COR-L47 (cell line): ENCODE measurements around the gene PTK6.
A peak's percentile ranks its signal among the peaks of the same experiment; 100 is the strongest.

Experiments
- DNase-seq: peaks from one replicate; lab custom pipeline; 2025; lab: John Stamatoyannopoulos, UW

The PTK6 gene

DNA sequence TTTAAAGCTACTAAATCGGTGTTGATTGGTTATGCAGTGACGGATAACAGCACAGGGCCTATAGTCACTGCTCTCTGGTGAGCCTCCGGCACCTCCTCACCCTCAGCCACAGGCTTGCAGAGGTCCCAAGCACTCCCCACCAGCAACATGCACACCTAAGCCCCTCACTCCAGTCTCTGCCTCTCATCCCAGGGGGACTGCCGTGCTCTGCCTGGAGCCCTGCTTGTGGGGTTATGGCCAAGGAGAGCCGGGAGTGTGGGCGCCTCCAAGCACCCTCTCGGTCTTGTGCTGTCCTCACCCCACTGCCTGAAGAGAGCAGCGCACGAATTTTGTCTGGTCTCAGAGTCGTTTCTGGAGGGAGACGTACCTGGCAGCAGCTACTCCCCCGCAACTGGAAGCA lies 31.5 kb downstream of the PTK6 start:
- DNase-seq: no peak

DNA sequence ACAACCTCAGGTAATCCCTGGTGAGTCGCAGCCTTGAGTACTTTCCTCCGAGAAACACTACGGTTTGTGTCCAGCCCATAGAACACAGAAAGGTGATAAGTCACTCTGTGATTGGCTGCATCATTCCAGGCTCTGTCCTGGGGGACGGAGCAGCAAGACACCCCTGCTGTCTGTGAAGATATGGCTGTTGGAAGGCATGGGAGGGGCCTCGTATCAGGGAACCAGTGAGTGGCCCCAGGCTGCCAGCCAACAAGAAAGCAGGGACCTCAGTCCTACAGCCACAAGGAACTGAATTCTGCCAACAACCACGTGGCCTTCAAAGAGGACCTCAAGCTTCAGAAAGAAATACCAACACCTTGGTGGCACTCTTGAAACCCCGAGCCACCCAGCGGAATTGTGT lies 31.9 kb downstream of the PTK6 start:
- no peak for DNase-seq

DNA sequence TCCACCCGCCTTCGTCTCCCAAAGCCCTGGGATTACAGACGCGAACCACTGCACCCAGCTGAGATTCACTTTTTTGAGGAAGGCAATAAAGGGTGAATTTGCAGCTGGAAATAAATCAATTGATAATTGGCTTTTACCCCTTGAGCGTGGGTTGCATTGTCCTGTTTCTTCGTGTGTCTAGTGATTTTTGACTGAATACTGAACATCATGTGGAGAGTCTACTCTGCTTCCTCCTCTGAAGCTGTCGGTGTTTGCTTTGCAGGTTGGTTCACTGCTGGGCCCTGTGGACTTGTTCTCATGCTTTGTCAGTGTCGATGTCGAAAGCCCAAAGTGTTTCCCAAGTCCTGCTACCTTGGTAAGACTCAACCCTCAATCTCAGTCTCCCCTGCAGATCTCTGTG lies 32.5 kb downstream of the PTK6 start:
- no peak for DNase-seq

DNA sequence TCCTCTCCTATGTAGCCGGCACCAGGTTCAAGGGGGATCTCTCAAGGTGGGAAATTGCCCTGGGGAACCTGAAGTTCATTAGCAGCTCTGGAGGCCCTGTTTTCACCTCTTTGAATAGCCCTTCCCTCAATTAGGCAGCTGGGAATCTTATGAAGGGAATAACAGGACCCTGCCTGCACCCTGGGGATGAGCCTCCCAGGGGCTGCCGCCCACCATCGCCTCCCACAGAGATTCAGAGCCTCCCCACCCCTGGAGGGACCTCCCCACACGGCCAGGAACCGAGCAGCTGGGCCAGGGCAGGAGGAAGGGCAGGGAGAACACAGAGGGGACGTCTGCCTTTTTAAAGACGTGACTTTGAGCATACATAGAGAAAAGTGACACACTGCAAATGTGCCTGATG lies 33.7 kb downstream of the PTK6 start:
- DNase-seq: peak; percentile 45

DNA sequence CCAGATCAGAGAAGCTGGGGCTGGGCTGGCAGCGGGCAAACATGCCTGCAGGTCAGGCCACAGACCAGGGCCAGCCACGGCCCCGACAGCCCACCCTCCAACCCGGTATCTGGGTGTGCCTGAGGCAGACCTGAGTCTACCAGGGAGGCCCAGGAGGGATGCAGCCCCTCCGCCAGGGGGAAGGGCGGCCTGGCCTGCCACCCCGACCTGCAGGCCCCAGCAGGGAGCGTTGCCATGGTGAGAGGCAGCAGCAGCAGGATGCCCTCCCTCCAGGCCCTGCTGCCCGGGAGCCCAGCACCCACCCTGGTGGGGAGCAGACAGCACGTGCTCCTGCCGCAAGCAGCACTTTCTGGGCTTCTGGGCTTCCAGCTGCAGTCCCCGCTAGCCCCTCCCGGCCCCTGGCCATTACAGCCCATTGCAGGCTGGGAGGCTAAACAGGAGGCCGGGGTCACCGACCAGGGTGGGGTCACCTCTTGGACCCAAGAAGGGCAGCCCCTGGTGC lies 34.5 kb downstream of the PTK6 start:
- peak; percentile 94 for DNase-seq

GRCh38 chr20:63501818-63502670 lies 35.1 kb downstream of the PTK6 start:
- peak; percentile 86 for DNase-seq

DNA sequence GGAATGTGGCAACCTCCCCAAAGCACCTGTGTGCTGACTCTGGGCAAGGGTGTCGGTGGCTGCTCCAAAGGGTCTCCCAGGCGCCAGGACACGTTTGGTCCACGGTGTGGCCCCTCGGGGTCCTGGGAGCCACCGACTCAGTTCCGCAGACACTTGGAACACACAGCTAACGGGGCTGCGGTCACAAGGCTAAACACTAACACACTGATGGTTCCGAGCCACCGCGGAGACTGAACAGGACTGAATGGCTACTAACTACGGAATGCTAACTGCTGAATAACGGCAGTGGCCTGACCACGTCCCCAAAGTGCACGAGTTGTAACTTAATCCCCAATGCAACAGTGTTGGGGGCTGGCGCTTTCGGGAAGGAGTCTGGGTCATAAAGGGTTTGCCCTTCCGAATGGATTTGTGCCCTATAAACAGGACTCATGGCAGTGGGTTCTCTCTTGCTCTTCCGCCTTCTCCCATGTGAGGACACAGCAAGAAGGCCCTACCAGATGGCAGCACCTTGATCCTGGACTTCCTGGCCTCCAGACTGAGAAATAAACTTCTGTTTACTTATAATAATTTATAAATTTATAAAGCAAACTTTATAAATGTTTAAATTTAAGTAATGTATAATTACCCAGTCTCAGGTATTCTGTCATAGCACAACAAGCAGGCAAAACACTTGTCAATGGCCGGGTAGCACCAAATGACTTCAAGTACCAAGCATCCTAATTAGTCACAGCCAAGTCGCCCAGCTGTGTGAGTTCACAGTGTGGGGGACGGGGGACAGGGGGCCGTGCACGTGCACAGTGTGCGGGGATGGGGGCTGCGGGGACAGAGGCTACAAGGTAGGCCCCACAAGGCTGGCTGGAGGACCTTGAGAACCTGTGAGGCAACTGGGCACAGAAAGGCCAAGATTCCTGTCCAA lies 36.0 kb downstream of the PTK6 start:
- DNase-seq: no peak

DNA sequence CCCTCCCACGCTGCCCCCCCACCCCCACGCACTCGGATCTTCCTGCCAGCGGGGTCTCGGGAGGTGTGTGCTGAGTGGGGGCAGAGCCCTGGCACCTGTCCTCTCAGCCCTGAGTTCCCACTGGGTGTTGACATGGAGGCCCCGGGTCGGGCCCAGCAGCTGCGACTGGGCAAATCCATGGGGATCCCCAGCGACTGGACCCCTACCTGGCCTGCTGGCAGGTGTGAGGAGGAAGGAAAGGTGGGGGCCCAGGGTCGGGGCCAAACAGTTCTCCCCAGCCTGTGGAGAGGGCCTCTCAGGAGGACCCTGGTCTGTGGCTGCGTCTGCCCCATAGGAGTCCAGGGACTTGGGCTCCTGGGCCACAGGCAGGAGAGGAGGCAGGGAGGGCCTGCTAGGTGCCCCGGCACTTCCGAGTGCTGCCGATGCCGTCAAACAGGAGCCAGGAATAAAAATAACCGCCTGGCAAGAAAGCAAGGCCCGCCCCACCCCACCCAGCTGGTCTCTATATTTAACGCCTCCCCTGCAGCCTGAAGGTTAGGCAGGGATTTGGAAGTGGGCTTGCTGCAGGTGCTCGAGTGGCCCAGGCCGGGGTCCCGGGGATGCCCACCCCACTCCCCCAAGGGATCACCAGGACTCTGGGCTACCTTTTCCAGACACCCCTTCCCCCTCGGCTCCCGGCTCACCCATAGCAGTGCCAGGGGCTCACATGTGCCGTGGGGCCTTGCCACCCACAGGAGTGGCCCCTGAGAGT lies 36.9 kb downstream of the PTK6 start:
- no peak for DNase-seq

DNA sequence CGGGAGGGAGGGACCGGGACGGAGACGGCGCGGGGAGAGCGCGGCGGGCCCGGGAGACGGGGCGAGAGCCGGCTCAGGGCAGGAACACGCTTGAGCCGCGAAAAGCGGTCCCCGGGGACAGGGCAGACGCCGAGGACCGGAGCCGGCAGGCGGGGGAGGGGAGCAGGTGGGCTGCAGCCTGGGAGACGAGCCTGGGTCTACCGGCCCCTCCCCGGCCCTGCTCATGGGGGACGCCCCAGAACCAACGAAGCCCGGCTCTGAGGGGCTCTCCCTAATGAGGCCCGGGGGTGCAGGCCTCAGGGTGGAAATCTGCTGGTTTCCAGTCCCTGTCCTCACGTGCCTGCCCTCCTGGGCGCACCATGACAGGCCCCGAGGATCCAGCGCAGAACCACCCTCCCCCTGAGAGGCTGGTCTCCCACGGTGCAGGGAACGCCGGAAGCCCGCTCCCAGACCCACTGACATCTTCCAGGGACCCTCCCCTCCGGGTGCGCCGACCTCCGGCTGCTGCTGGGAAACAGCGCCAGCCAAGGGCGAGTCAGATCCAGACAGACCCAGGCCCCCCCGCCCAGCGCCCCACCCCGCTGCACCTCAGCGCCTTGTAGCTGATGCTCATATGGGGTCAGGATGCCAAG lies 37.7 kb downstream of the PTK6 start:
- no peak for DNase-seq

- DNase-seq: peak; percentile 83
Observed at GRCh38 chr20:63498960-63499337, 38.2 kb downstream of the PTK6 start, which contains the start of gene EEF1A2. Gene EEF1A2 (minus strand): TSS chr20:63499083. CDS start chr20:63497763, 1,320 bp downstream.

DNA sequence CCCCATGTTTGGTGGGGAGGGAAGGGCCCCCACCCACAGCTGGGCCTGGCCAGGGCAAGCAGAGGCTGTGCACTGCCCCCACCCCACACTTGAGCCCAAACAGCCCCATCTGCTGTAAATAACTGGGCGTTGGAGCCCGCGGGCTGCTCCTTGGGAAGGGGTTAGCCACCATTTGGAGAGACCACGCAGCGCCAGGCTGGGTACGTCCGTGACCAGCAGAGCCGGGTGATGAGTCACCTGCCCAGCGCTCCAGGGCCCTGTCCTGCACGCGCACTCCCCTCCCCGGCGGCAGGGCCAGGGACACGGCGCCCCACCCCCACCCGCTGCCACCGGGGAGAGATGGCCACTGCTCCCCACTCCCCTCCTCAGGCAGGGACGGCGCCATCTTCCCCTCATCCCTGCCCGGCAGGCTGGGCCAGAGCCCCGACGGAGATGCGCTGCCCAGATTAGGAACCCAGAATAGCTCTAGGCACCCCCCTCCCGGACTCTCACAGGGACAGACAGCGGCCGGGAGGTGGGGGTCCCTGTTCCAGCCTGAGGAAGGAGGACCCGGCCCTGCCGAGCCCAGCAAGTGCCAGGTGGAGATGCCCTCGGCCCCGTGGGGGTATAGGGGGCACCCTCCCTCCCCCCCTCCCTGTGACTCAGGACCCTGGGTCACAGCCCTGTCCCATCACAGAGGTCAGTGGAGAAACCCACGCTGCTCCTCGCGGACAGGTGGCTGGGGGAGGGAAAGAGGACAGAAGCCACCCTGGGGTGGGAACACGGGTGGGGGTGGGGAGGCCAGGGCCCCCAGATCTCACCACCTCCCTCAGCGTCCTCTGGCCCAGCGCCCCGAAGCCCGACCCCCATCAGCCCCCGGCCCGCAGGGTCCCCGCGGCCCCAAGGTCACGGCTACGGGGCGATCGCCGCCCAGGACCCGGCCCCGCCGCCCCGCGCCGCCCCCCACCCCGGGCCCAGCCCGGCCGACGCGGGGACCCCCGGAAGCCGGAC lies 38.9 kb downstream of the PTK6 start:
- DNase-seq: peak; percentile 38

- DNase-seq: no peak
Observed at GRCh38 chr20:63497138-63497945, 39.8 kb downstream of the PTK6 start.

DNA sequence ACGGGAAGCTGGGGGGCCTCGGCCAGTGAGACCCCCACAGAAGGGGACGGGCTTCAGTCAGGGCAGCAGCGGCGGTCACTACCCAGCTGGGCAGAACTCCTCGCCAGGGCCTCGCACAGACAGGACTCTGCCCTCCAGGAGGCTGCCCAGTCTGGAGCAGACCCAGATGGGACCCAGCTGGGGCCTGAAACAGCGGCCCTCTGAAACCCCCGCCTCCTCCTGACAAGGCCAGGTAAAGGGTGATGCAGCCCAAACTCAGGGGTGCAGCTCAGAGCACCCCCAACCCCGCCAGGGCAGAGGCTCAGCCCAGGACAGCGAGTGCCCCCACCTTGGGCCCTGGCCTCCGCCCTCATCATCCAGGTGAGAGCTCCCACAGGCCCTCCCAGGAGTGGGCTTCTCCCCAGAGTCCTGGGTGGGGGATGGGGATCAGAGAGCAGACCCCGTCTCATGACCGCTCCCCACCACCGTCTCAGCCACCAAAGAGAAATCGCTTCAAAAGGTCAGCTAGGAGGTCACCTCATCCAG lies 40.5 kb downstream of the PTK6 start:
- no peak for DNase-seq

- DNase-seq: peak; percentile 54
Observed at GRCh38 chr20:63495741-63496595, 41.2 kb downstream of the PTK6 start.

- DNase-seq: no peak
Observed at GRCh38 chr20:63495167-63495720, 41.9 kb downstream of the PTK6 start.

- DNase-seq: no peak
Observed at GRCh38 chr20:63494420-63495166, 42.6 kb downstream of the PTK6 start.

GRCh38 chr20:63494084-63494419 lies 43.1 kb downstream of the PTK6 start:
- DNase-seq: no peak
